ENCODE measurements around the gene SLC49A3.

- TF ChIP-seq, protein P1, sequence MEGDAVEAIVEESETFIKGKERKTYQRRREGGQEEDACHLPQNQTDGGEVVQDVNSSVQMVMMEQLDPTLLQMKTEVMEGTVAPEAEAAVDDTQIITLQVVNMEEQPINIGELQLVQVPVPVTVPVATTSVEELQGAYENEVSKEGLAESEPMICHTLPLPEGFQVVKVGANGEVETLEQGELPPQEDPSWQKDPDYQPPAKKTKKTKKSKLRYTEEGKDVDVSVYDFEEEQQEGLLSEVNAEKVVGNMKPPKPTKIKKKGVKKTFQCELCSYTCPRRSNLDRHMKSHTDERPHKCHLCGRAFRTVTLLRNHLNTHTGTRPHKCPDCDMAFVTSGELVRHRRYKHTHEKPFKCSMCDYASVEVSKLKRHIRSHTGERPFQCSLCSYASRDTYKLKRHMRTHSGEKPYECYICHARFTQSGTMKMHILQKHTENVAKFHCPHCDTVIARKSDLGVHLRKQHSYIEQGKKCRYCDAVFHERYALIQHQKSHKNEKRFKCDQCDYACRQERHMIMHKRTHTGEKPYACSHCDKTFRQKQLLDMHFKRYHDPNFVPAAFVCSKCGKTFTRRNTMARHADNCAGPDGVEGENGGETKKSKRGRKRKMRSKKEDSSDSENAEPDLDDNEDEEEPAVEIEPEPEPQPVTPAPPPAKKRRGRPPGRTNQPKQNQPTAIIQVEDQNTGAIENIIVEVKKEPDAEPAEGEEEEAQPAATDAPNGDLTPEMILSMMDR (conservative IDR thresholded peaks at IDR 0.05; ENCODE audit: low read length): no peak
- TF ChIP-seq EZH2phosphoT487 (IDR thresholded peaks at IDR 0.05; ENCODE audit: borderline replicate concordance, low read depth, low read length): no peak
Measured at GRCh38 chr4:733631-733980, 44.7 kb upstream of the SLC49A3 start.
